Upper lobe of left lung (tissue), 6 donors: Measurements from ENCODE around the gene TBCCD1. TPM values are rescaled to one million over a fixed set of nuclear protein-coding genes. Genes with fewer than 3 reads are reported as not detected.
"Not testable (repeated sequence)": the region's sequence is repeated elsewhere in the genome, so short reads cannot be mapped to it uniquely, and the experiment has no call there.

Experiments used
- ATAC-seq, 2 donors: fragments of 200-7000 bp; cut with Tn5 transposase; one replicate each; pipeline ENCODE4 v1.9.1; 2022; ENCODE audit warnings: mild to moderate bottlenecking in 2 of 2, moderate library complexity in 2 of 2; ENCODE audit not compliant: low FRiP score in 2 of 2
- DNase-seq, 2 donors: peaks; one replicate each; pipeline ENCODE4 v3.0.0-alpha.2; 2019 to 2020
- H3K27ac ChIP-seq, 4 donors: fragments of 200-600 bp; sonication (generic); one replicate each; pipeline ENCODE4 v1.5.1; 2016 to 2019
- H3K27me3 ChIP-seq, 4 donors: fragments of 200-600 bp; sonication (generic); one replicate each; pipeline ENCODE4 v1.5.1; 2017 to 2019
- H3K36me3 ChIP-seq, 4 donors: fragments of 200-600 bp; sonication (generic); one replicate each; pipeline ENCODE4 v1.5.1; 2016 to 2019
- H3K4me1 ChIP-seq, 4 donors: fragments of 200-600 bp; sonication (generic); one replicate each; pipeline ENCODE4 v1.5.1; 2018 to 2019
- H3K4me3 ChIP-seq, 4 donors: fragments of 200-600 bp; sonication (generic); one replicate each; pipeline ENCODE4 v1.5.1; 2017 to 2019; ENCODE audit warnings: mild to moderate bottlenecking in 2 of 4, moderate library complexity in 1 of 4
- H3K9me3 ChIP-seq, 4 donors: fragments of 200-600 bp; sonication (generic); one replicate each; pipeline ENCODE4 v1.5.1; 2018 to 2019
- EP300 ChIP-seq, 4 donors: sonication (generic); formaldehyde crosslinking; IDR thresholded peaks; one replicate each; pipeline ENCODE4 v1.5.1; 2017; ENCODE audit warnings: antibody characterized with exemption in 4 of 4, control low read depth in 2 of 4
- POLR2A ChIP-seq, 4 donors: fragments of 450-650 bp; IDR thresholded peaks; one replicate each; pipeline ENCODE4 v1.5.1; 2016 to 2017; ENCODE audit warnings: antibody characterized with exemption in 4 of 4, mild to moderate bottlenecking in 2 of 4
- POLR2AphosphoS5 ChIP-seq, 2 donors: sonication (generic); formaldehyde crosslinking; IDR thresholded peaks; one replicate each; pipeline ENCODE4 v1.5.1; 2017; ENCODE audit warnings: antibody characterized with exemption in 2 of 2
- WGBS, 2 donors: methylation state at CpG; one replicate each; pipeline ENCODE4 v1.1.5; 2017 to 2018; 5-methylcytosine and 5-hydroxymethylcytosine counted together
- total RNA-seq, 6 donors: library from RNA; depleted of rRNA in 4 of 6; stranded (reverse); fragments of >200 nt in 4 of 6; gene quantifications; one replicate each; pipeline versions ENCODE4 v1.1.0 to v1.2.1, GENCODE V29; 2016 to 2021
- TF ChIP-seq, protein P1 (sequence below), 6 experiments: fragments of 450-650 bp in 4 of 6; fragments of 200-600 bp in 2 of 6; sonication (generic) in 2 of 6; IDR thresholded peaks; one replicate each; pipeline ENCODE4 v1.5.1; 2016 to 2019; ENCODE audit warnings: antibody characterized with exemption in 6 of 6
- donor health status: DM: no; HTN: no; CAD: no; lungs with moderate emphysema.
- donor health status: DM: no; HTN: yes; CAD: no; lungs with severe emphysema.

The TBCCD1 gene
- total RNA-seq, 6 donors from 2014 or later: 8.3 to 20.4 (median 11.0) TPM

DNA sequence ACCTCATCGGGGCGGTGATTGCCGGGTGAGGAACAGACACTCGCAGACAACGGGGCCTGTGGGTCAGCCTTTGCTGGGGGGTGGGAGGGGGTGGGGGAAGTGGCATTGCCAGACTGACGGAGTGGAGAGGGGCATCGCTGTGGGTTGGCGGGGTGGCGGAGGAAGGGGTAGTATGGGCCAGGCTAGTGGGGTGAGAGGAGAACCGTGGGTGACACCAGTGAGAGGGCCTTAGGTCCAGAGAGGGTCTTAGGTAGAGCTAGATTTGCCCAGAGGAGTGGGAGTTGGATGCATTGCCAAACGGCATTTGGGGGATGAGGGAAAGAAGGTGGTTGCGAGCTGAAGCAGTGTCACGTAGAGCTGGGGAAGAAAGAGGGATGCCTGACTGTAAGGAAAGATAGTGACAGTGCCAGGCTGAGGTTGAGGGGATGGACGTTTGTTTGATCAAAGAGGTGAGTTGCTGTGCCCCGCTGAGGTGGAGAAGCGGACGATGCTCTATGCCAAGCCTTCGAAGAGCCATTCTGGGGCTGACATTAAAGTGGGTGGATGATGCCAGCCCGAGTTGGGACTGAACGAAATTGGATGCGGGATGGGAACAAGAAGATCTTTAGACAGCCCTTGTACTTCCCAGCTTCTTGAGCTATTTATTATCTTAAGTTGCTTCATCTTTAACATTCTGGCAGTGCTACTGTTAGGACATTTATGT, 4.0 kb upstream of the TBCCD1 start:
- H3K36me3 ChIP-seq: peaks cover under 1 to 37% (median 5%) of the 10 kb centered on the region in 4 donors
- ATAC-seq: no peak
- DNase-seq: no peak
- no peaks in the 10 kb centered on the region for H3K27me3 ChIP-seq
- H3K4me1 ChIP-seq: peaks cover 21 to 45% (median 30%) of the 10 kb centered on the region in 4 donors
- TF ChIP-seq POLR2A (IDR thresholded peaks at IDR 0.05) (no peak), POLR2AphosphoS5 (IDR thresholded peaks at IDR 0.05) (no peak), EP300 (IDR thresholded peaks at IDR 0.05) (no peak)
- TF ChIP-seq, protein P1, sequence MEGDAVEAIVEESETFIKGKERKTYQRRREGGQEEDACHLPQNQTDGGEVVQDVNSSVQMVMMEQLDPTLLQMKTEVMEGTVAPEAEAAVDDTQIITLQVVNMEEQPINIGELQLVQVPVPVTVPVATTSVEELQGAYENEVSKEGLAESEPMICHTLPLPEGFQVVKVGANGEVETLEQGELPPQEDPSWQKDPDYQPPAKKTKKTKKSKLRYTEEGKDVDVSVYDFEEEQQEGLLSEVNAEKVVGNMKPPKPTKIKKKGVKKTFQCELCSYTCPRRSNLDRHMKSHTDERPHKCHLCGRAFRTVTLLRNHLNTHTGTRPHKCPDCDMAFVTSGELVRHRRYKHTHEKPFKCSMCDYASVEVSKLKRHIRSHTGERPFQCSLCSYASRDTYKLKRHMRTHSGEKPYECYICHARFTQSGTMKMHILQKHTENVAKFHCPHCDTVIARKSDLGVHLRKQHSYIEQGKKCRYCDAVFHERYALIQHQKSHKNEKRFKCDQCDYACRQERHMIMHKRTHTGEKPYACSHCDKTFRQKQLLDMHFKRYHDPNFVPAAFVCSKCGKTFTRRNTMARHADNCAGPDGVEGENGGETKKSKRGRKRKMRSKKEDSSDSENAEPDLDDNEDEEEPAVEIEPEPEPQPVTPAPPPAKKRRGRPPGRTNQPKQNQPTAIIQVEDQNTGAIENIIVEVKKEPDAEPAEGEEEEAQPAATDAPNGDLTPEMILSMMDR (IDR thresholded peaks at IDR 0.05): no peak
- peak overlapping the region; percentile 93 to 99 (median 94) for H3K27ac ChIP-seq
- H3K4me3 ChIP-seq: peak overlapping the region; percentile 75 to 96 (median 92)
- 9 to 10% methylated on average over 21 of the region's 21 CpGs for WGBS, 2 donors
- no peaks in the 10 kb centered on the region for H3K9me3 ChIP-seq

DNA sequence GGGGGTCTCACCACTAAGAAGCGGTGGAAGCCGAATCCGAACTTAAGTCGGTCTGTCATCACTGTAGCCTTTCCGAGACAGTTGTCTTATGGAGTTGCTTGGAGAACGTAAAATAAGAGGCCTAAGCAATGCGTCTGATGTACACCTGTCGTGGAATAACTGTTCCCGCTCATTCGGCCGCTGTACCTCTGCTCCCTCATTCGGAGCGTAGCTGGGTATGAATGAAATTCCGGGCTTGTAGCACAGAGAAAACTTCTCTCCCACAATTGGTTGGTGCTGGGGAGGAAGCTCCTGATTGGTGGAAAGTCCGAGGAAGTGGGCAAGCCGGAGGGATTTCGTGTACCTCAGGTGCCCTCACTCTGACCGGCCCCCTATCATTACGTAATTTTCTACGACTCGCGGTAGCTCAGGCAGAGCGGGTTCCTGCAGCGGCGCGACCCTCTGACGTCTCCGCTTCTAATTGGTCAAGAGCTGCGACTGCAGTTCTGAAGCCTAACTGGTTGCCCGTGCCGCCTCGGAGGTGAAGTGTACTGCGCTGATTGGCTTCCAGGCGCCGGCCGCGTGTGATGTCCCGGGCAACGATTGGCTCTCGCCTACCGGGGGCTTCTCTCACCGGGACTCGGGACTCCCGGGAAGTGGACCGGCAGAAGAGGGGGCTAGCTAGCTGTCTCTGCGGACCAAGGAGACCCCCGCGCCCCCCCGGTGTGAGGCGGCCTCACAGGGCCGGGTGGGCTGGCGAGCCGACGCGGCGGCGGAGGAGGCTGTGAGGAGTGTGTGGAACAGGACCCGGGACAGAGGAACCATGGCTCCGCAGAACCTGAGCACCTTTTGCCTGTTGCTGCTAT, 3.2 kb upstream of the TBCCD1 start, which contains the start of gene DNAJB11:
DNAJB11 (plus strand) TSS at position 625 of the 845 bp plus-strand sequence; CDS start at position 803, 178 bp downstream.
- peak; percentile 96 to 97 for ATAC-seq
- peak within 1 kb of the TSS; percentile 75 to 96 (median 92) for H3K4me3 ChIP-seq

DNA sequence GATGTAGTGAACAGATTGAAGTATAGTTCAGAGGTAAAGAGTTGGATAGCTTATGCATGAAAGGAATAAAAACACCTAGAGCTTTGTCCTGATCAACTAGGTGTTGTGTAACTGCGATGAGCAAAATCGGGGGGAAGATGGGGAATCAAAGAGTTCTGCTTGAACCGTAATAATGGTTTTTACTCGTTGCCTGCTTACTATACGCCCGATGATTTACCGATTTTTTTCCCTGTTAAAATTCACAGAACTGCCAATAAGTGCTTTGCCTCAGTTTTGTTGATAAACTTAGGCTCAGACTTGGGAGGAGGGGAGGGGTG, 2.6 kb upstream of the TBCCD1 start:
- ATAC-seq (no peak), DNase-seq (no peak)
- Histone ChIP-seq H3K4me3 (peak overlapping the region; percentile 42 to 93 (median 84)), H3K9me3 (no peaks in the 10 kb centered on the region), H3K27ac (peak overlapping the region; percentile 73 to 99 (median 94)), H3K36me3 (peaks cover 0 to 23% (median 0%) of the 10 kb centered on the region in 4 donors), H3K27me3 (no peaks in the 10 kb centered on the region), H3K4me1 (peaks cover 26 to 53% (median 36%) of the 10 kb centered on the region in 4 donors)
- WGBS, 2 donors: 6 to 9% methylated on average over 7 of the region's 7 CpGs
- no peak for TF ChIP-seq EP300 (IDR thresholded peaks at IDR 0.05)
- TF ChIP-seq, protein P1 (IDR thresholded peaks at IDR 0.05): no peak

More for the DNA sequence above, 3.2 kb upstream of the TBCCD1 start, which contains the start of gene DNAJB11:
- H3K36me3 ChIP-seq: peaks cover 0 to 29% (median 0%) of the 10 kb centered on the region in 4 donors
- DNase-seq: peak; percentile 96 to 100
- H3K27ac ChIP-seq: peak within 1 kb of the TSS; percentile 93 to 99 (median 94)
- no peaks in the 10 kb centered on the region for H3K27me3 ChIP-seq
- 0 to 2% methylated on average over 15 to 47 of the region's 59 CpGs for WGBS, 2 donors
- peaks cover 26 to 50% (median 36%) of the 10 kb centered on the region in 4 donors for H3K4me1 ChIP-seq
- H3K9me3 ChIP-seq: no peaks in the 10 kb centered on the region
- TF ChIP-seq POLR2AphosphoS5 (IDR thresholded peaks at IDR 0.05) (peak; percentile 69 to 78), POLR2A (IDR thresholded peaks at IDR 0.05) (peak in 3 of 4 donors; percentile 37 to 87 (median 78)), EP300 (IDR thresholded peaks at IDR 0.05) (no peak)
- TF ChIP-seq, protein P1 (IDR thresholded peaks at IDR 0.05): peak in 2 of 6 experiments; percentile 14 to 25

DNA sequence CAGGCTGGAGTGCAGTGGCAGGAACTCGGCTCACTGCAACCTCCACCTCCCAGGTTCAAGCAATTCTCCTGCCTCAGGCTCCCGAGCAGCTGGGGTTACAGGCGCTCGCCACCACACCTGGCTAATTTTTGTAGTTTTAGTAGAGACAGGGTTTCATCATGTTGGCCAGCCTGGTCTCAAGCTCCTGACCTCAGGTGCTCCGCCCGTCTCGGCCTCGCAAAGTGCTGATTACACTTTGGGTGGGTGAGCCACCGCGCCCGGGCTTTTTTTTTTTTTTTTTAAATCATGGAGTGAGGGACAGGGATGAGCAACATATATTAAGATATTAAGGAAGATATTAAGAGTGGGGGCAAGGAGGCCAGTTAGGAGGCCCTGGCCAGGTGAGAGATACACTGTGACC, 2.2 kb upstream of the TBCCD1 start:
- not testable (repeated sequence) for H3K9me3 ChIP-seq, DNase-seq, H3K27me3 ChIP-seq, ATAC-seq
- peak overlapping the region in 1 of 4 donors; percentile 73 for H3K27ac ChIP-seq
- WGBS, 2 donors: 86 to 87% methylated on average over 11 of the region's 11 CpGs
- H3K4me1 ChIP-seq: peaks cover 26 to 53% (median 36%) of the 10 kb centered on the region in 4 donors
- H3K36me3 ChIP-seq: peaks cover 0 to 20% (median 0%) of the 10 kb centered on the region in 4 donors
- peak overlapping the region in 1 of 4 donors; percentile 75 for H3K4me3 ChIP-seq

DNA sequence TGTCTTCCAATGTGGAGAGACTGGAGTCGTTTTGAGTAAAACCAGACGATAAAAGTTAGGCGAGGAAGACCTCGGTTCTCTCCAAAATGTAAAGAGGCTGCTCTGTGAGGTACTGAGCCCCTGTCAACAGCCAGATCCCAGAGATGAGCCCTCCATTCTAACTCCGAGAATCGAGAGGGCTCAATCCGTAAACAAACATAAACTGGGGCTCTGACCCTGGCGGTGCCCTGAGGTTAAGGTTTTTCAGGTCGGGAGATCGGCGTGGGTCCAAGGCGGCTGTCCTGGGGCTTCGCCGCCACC, 417 bp downstream of the TBCCD1 start:
- TF ChIP-seq EP300 (IDR thresholded peaks at IDR 0.05) (no peak), POLR2AphosphoS5 (IDR thresholded peaks at IDR 0.05) (no peak), POLR2A (IDR thresholded peaks at IDR 0.05) (no peak)
- TF ChIP-seq, protein P1 (IDR thresholded peaks at IDR 0.05): no peak
- H3K9me3 ChIP-seq: no peaks in the 10 kb centered on the region
- H3K4me1 ChIP-seq: peaks cover 29 to 64% (median 32%) of the 10 kb centered on the region in 4 donors
- no peaks in the 10 kb centered on the region for H3K27me3 ChIP-seq
- 0% methylated on average over 14 of the region's 14 CpGs for WGBS, 2 donors
- no peak for DNase-seq
- H3K4me3 ChIP-seq: peak overlapping the region; percentile 60 to 95 (median 83)
- H3K27ac ChIP-seq: peak overlapping the region; percentile 87 to 92 (median 88)
- H3K36me3 ChIP-seq: peaks cover 0 to 17% (median 3%) of the 10 kb centered on the region in 4 donors
- ATAC-seq: no peak
